ENCODE results near the gene PPP2R2D. TPM values are rescaled to one million over a fixed set of nuclear protein-coding genes. Genes with fewer than 3 reads are reported as not detected.

PPP2R2D gene
- total RNA-seq, 1 donor = 23.9 TPM

- Histone ChIP-seq H3K27ac (ENCODE audit: low read depth, low read length) (no peak overlapping the region), H3K4me3 (ENCODE audit: insufficient read depth, low read length) (no peak overlapping the region), H4K20me1 (ENCODE audit: insufficient read depth, low read length) (no peaks in the 10 kb centered on the region), H3K27me3 (ENCODE audit: insufficient read depth, low read length) (no peaks in the 10 kb centered on the region), H2AFZ (ENCODE audit: low read length) (no peak overlapping the region), H3K36me3 (ENCODE audit: insufficient read depth, low read length) (no peaks in the 10 kb centered on the region), H3K4me2 (ENCODE audit: insufficient read depth, low read length) (no peak overlapping the region), H3K9me3 (ENCODE audit: low read depth, low read length) (peaks cover 2% of the 10 kb centered on the region), H3K79me2 (ENCODE audit: insufficient read depth, low read length) (no peaks in the 10 kb centered on the region), H3K4me1 (ENCODE audit: insufficient read depth, low read length) (no peaks in the 10 kb centered on the region)
- no peak for TF ChIP-seq CTCF (IDR thresholded peaks at IDR 0.05; ENCODE audit: extremely low read depth, low read depth, low read length)
- DNase-seq (ENCODE audit: insufficient read length, low spot score, missing footprints) = no peak
Measured at GRCh38 chr10:131855461-131856401, 45.1 kb upstream of the PPP2R2D start.

DNA sequence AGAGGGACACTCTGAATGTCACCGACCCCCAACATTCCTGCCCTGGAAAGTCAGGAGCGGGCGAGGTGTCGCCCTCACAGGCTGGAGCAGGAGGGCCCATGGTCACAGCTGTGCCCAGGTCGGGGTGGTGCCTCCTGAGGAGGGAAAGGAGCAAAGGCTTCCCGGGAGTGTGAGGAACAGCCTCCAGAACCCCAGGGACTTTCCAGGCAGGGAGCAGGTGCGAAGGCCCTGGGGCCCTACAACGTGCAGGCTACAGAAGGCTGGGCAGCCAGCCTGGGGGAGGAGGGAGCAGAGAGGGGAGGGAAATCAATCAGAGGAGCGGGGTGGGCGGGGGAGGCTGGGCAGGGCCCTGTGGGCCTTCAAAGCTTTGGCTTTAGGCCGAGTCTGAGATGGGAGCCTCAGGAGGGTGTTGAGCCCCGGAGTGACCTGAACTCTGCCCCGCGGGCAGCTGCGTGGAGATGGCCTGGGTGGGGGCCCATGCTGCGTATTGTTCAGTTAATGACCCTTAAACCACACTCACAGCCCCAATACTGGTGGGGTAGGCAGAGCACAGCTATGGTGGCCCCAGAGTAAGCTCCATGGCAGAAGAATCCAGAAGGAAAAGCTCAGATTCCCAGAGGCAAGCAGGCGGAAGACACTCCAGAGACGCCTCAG, 44.2 kb upstream of the PPP2R2D start:
- no peak for DNase-seq (ENCODE audit: insufficient read length, low spot score, missing footprints)
- no peaks in the 10 kb centered on the region for H3K9me3 ChIP-seq (ENCODE audit: low read depth, low read length)
- no peak for TF ChIP-seq CTCF (IDR thresholded peaks at IDR 0.05; ENCODE audit: extremely low read depth, low read depth, low read length)

DNA sequence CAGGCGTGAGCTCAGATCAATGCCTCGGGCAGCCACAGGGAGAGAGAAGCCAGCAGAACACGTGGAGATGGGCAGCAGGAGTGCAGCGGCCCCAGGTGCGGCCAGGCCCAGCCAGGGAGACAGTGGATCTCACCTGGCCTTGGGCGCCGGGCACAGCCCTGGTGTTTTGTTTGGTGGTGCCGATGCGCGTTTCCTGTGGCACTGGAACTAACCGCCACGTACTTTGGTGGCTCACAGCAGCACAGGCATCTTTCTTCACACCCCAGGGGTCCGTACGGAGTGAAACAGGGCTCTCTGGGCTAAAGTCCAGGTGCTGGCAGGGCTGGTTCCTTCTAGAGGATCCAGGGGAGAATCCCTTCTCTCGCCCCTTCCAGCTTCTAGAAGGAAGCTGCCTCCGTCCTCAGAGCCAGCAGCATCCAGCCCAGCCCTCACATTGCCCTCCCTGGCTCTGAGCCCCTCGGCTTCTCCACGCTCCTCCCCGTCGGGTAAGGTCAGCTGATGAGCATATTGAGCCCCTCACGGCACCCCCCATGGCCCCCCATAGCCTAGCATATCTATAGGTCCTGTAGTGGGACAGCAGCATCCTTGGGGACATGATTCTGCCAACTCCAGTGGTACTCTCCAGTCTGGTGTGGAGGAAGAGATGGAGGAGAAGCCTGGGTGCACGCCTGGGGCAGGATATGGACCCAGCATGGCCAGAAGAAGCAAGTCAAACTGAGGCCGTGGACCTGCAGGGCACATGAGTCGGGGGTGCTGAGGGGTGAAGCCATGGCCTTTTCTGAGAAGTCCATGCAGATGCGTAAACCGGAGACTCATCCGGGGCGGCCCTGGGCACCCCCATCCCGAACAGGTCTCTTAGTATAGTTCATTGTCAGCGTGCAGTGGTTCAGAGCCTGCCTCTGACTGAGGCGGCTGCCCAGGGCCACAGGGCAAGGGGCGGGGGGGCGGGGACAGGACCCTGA, 43.4 kb upstream of the PPP2R2D start:
- no peaks in the 10 kb centered on the region for H3K36me3 ChIP-seq (ENCODE audit: insufficient read depth, low read length)
- H3K4me2 ChIP-seq (ENCODE audit: insufficient read depth, low read length) = no peak overlapping the region
- no peak overlapping the region for H3K4me3 ChIP-seq (ENCODE audit: insufficient read depth, low read length)
- H3K27ac ChIP-seq (ENCODE audit: low read depth, low read length) = no peak overlapping the region
- no peaks in the 10 kb centered on the region for H3K9me3 ChIP-seq (ENCODE audit: low read depth, low read length)
- H4K20me1 ChIP-seq (ENCODE audit: insufficient read depth, low read length) = no peaks in the 10 kb centered on the region
- no peak for DNase-seq (ENCODE audit: insufficient read length, low spot score, missing footprints)
- TF ChIP-seq CTCF (IDR thresholded peaks at IDR 0.05; ENCODE audit: extremely low read depth, low read depth, low read length) = no peak
- no peaks in the 10 kb centered on the region for H3K27me3 ChIP-seq (ENCODE audit: insufficient read depth, low read length)
- no peaks in the 10 kb centered on the region for H3K79me2 ChIP-seq (ENCODE audit: insufficient read depth, low read length)
- no peaks in the 10 kb centered on the region for H3K4me1 ChIP-seq (ENCODE audit: insufficient read depth, low read length)
- no peak overlapping the region for H2AFZ ChIP-seq (ENCODE audit: low read length)

More for the DNA sequence above, 44.2 kb upstream of the PPP2R2D start:
- H4K20me1 ChIP-seq (ENCODE audit: insufficient read depth, low read length) = no peaks in the 10 kb centered on the region
- H3K4me1 ChIP-seq (ENCODE audit: insufficient read depth, low read length) = no peaks in the 10 kb centered on the region
- no peaks in the 10 kb centered on the region for H3K27me3 ChIP-seq (ENCODE audit: insufficient read depth, low read length)
- no peak overlapping the region for H3K4me2 ChIP-seq (ENCODE audit: insufficient read depth, low read length)
- no peaks in the 10 kb centered on the region for H3K36me3 ChIP-seq (ENCODE audit: insufficient read depth, low read length)
- H3K27ac ChIP-seq (ENCODE audit: low read depth, low read length) = no peak overlapping the region
- no peak overlapping the region for H3K4me3 ChIP-seq (ENCODE audit: insufficient read depth, low read length)
- no peaks in the 10 kb centered on the region for H3K79me2 ChIP-seq (ENCODE audit: insufficient read depth, low read length)
- H2AFZ ChIP-seq (ENCODE audit: low read length) = no peak overlapping the region
